ENCODE measurements around the gene HAP1. TPM values are rescaled to one million over a fixed set of nuclear protein-coding genes. Genes with fewer than 3 reads are reported as not detected.

The HAP1 gene
- total RNA-seq, 4 donors from 2014 or later: 1.0 to 9.3 (median 1.2) TPM

- H3K27me3 ChIP-seq: no peaks in the 10 kb centered on the region
- H3K4me3 ChIP-seq: no peak overlapping the region
- no peak for DNase-seq (ENCODE audit: low spot score in 2 of 2)
- WGBS: 76% methylated on average over 9 of the region's 17 CpGs
- H3K4me1 ChIP-seq: no peaks in the 10 kb centered on the region
- no peaks in the 10 kb centered on the region for H3K36me3 ChIP-seq
- no peak overlapping the region for H3K27ac ChIP-seq
- no peaks in the 10 kb centered on the region for H3K9me3 ChIP-seq
- TF ChIP-seq POLR2AphosphoS5 (IDR thresholded peaks at IDR 0.05): no peak
- TF ChIP-seq CTCF (IDR thresholded peaks at IDR 0.05): no peak
- no peak for TF ChIP-seq EP300 (IDR thresholded peaks at IDR 0.05)
- no peak for TF ChIP-seq POLR2A (IDR thresholded peaks at IDR 0.05)
These were observed 9.9 kb downstream of the HAP1 start for GRCh38 chr17:41724476-41725050.

- 87% methylated on average over 12 of the region's 12 CpGs for WGBS
These were observed 10.5 kb downstream of the HAP1 start for GRCh38 chr17:41723801-41724475.

GRCh38 chr17:41722231-41722630, 12.2 kb downstream of the HAP1 start:
- WGBS: 82% methylated on average over 7 of the region's 7 CpGs
- Histone ChIP-seq H3K27me3 (no peaks in the 10 kb centered on the region), H3K9me3 (no peaks in the 10 kb centered on the region), H3K4me3 (no peak overlapping the region), H3K27ac (no peak overlapping the region), H3K36me3 (no peaks in the 10 kb centered on the region), H3K4me1 (peaks cover 13% of the 10 kb centered on the region)
- DNase-seq (ENCODE audit: low spot score in 2 of 2): no peak
- TF ChIP-seq POLR2AphosphoS5 (IDR thresholded peaks at IDR 0.05) (no peak), POLR2A (IDR thresholded peaks at IDR 0.05) (no peak)

More at GRCh38 chr17:41723801-41724475, 10.5 kb downstream of the HAP1 start:
- no peaks in the 10 kb centered on the region for H3K27me3 ChIP-seq
- no peaks in the 10 kb centered on the region for H3K36me3 ChIP-seq
- no peak overlapping the region for H3K27ac ChIP-seq
- no peaks in the 10 kb centered on the region for H3K9me3 ChIP-seq
- TF ChIP-seq CTCF (IDR thresholded peaks at IDR 0.05) (no peak), EP300 (IDR thresholded peaks at IDR 0.05) (no peak), POLR2A (IDR thresholded peaks at IDR 0.05) (no peak), POLR2AphosphoS5 (IDR thresholded peaks at IDR 0.05) (no peak)
- H3K4me1 ChIP-seq: no peaks in the 10 kb centered on the region
- H3K4me3 ChIP-seq: no peak overlapping the region
- DNase-seq (ENCODE audit: low spot score in 2 of 2): no peak

GRCh38 chr17:41718287-41718645, 16.2 kb downstream of the HAP1 start:
- TF ChIP-seq EP300 (IDR thresholded peaks at IDR 0.05) (no peak), CTCF (IDR thresholded peaks at IDR 0.05) (no peak), POLR2AphosphoS5 (IDR thresholded peaks at IDR 0.05) (no peak), POLR2A (IDR thresholded peaks at IDR 0.05) (no peak)
- no peak overlapping the region for H3K4me3 ChIP-seq
- peaks cover 19% of the 10 kb centered on the region for H3K4me1 ChIP-seq
- 30% methylated on average over 3 of the region's 5 CpGs for WGBS
- no peaks in the 10 kb centered on the region for H3K9me3 ChIP-seq
- H3K27me3 ChIP-seq: no peaks in the 10 kb centered on the region
- peak overlapping the region; percentile 53 for H3K27ac ChIP-seq
- H3K36me3 ChIP-seq: no peaks in the 10 kb centered on the region
- DNase-seq (ENCODE audit: low spot score in 2 of 2): no peak

- no peak overlapping the region for H3K4me3 ChIP-seq
- H3K4me1 ChIP-seq: peaks cover 19% of the 10 kb centered on the region
- H3K27ac ChIP-seq: peak overlapping the region; percentile 53
- DNase-seq (ENCODE audit: low spot score in 2 of 2): no peak
- no peaks in the 10 kb centered on the region for H3K27me3 ChIP-seq
- no peaks in the 10 kb centered on the region for H3K9me3 ChIP-seq
- no peak for TF ChIP-seq EP300 (IDR thresholded peaks at IDR 0.05)
- TF ChIP-seq CTCF (IDR thresholded peaks at IDR 0.05): no peak
- no peak for TF ChIP-seq POLR2AphosphoS5 (IDR thresholded peaks at IDR 0.05)
- no peak for TF ChIP-seq POLR2A (IDR thresholded peaks at IDR 0.05)
- no peaks in the 10 kb centered on the region for H3K36me3 ChIP-seq
- 41% methylated on average over 15 of the region's 15 CpGs for WGBS
These were observed 16.8 kb downstream of the HAP1 start for GRCh38 chr17:41717408-41718286.

Measured in suprapubic skin (tissue), 4 donors.